Measurements from ENCODE around the gene DBNDD2.

DNA sequence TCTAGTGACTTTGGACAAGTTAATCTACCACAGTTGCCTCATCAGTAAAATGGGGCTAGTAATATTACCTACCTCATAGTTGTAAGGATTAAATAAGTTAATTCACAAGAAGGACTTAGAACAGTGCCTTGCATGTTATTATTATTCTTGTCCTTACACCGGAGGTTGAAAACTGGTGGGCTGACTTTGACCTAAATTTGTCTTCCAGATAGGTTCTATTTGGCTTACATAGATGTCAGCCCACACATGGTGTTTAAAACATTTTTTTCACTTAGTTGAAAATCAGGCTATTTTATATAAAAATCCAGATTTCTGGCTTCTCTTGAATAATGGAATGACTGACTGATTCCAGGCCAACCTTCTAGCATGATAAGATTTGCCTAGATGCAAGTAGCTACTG is 41.9 kb upstream of the DBNDD2 start:
- TF ChIP-seq, protein P1, sequence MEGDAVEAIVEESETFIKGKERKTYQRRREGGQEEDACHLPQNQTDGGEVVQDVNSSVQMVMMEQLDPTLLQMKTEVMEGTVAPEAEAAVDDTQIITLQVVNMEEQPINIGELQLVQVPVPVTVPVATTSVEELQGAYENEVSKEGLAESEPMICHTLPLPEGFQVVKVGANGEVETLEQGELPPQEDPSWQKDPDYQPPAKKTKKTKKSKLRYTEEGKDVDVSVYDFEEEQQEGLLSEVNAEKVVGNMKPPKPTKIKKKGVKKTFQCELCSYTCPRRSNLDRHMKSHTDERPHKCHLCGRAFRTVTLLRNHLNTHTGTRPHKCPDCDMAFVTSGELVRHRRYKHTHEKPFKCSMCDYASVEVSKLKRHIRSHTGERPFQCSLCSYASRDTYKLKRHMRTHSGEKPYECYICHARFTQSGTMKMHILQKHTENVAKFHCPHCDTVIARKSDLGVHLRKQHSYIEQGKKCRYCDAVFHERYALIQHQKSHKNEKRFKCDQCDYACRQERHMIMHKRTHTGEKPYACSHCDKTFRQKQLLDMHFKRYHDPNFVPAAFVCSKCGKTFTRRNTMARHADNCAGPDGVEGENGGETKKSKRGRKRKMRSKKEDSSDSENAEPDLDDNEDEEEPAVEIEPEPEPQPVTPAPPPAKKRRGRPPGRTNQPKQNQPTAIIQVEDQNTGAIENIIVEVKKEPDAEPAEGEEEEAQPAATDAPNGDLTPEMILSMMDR (conservative IDR thresholded peaks at IDR 0.05 in 1 of 2, IDR thresholded peaks at IDR 0.05 in 1 of 2; ENCODE audit: low read depth in 1 of 2, low read length in 2 of 2) = no peak
- no peak for TF ChIP-seq EZH2 (IDR thresholded peaks at IDR 0.05; ENCODE audit: low read length, missing control alignments)
